HG03520 (cell line): ENCODE results near the gene TNFRSF1A.
"Not testable (repeated sequence)": the region's sequence is repeated elsewhere in the genome, so short reads cannot be mapped to it uniquely, and the experiment has no call there.

Experiments used
- ATAC-seq: cut with Tn5 transposase; IDR thresholded peaks from one replicate; pipeline ENCODE4 v1.9.1; 2021; ENCODE audit warnings: mild to moderate bottlenecking, moderate library complexity; ENCODE audit not compliant: unreplicated experiment

The TNFRSF1A gene

DNA sequence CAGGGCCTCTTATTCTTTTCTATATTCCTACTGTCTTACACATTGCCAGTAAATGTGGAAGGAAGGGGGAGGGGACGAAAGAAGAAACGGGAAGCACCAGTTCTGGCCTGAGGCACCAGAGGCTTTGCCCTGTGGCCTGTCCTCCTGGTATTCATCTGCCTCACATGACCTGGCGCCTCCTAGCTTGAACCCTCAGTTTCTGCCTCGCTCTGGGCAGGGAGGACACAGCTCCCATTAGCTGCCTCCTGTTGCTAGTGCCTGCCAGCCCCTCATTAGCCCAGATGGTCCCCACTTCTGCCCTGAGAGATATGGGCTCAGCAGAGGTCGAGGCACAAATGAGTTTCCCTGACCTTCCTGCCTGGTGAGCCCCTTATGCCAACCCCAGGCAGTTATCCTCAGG is 34.3 kb downstream of the TNFRSF1A start:
- no peak for ATAC-seq

DNA sequence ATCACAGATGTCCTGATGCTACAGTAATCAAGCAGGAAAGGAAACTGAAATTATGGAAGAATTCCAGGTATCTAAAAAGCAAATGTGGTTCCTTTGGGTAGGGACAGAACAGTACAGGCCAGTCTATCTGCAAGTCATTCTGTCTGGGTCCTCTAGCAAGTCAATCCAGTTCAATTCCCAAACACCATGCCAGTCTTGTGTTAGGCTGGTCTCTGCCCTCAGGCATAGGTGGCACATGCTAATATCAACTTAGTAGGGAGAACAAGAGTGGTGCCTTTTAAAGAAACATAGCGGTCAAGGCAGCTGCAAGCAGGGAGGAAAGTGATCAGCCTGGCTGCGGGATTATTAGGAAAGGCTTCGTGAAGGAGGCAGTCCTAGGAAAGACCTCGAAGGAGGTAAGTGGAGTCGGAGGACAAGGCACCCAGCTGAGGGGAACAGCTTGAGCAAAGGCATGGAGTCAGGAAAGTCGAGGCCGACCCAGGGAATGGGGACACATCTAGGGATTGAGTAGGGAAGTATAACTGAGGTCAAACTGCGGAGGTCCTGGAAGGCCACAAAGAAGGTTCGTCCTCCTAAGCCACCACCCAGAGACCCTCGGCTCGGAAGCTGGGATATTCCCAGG is 35.2 kb downstream of the TNFRSF1A start:
- ATAC-seq: no peak

DNA sequence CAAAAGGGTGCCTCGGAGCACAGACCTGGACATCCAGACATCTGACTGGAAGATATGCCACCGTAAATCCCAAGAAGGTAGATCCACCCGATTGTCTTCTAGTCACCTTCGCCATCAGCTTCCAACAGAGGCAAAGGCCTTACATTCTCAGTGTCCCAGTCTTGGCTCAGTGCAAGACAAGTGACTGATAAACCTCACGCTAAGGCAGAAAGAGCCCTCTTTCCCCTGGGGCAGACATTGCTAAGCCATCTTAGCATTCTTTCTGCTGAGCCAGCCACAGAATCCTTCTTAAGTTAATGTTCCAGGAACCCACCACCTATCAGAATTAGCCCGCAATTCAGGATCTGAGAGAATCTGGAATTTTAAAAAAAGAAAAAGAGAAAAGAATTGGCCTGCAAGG is 35.7 kb downstream of the TNFRSF1A start:
- no peak for ATAC-seq

GRCh38 chr12:6303071-6303470 is 38.8 kb downstream of the TNFRSF1A start:
- ATAC-seq: no peak

DNA sequence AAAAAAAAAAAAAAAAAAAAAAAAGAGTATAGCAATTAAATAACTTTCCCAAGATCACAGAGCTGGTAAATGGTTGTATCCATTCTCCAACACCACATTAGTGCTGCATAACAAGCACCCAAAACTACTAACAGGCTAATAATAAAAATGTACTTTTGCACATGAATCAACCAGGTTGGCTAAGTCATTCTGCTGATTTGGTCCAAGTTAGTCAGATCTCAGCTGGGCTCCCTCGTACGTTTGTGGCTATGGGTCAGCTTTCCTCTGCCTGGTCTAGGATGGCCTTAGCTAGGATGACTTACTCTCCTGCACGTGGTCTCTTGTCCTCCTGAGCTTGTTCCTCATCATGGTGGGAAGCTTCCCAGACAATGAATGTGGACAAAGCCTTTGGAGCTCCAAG is 39.3 kb downstream of the TNFRSF1A start:
- ATAC-seq: no peak

- no peak for ATAC-seq
Measured at GRCh38 chr12:6301721-6302120, 40.2 kb downstream of the TNFRSF1A start.

DNA sequence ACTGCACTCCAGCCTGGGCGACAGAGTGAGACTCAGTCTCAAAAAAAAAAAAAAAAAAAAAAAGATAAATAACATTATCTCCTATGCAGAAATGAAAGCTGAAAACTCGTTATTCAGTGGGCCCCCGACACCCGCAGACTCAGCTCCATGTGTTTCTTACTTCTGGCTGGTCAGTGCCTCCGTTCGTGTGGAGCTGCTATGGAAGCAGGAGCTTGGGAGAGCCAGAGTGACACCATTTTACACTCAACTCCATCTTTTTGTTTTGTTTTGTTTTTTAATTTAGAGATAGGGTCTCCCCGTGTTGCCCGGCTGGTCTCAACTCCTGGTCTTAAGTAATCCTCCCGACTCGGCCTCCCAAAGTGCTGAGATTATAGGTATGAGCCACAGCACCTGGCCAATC is 44.7 kb downstream of the TNFRSF1A start:
- ATAC-seq: no peak

- no peak for ATAC-seq
Measured at GRCh38 chr12:6295094-6295811, 46.6 kb downstream of the TNFRSF1A start.

GRCh38 chr12:6294156-6295093 is 47.5 kb downstream of the TNFRSF1A start:
- no peak for ATAC-seq

GRCh38 chr12:6292606-6293005 is 49.3 kb downstream of the TNFRSF1A start:
- ATAC-seq: no peak

GRCh38 chr12:6289906-6290305 is 52.0 kb downstream of the TNFRSF1A start:
- not testable (repeated sequence) for ATAC-seq

DNA sequence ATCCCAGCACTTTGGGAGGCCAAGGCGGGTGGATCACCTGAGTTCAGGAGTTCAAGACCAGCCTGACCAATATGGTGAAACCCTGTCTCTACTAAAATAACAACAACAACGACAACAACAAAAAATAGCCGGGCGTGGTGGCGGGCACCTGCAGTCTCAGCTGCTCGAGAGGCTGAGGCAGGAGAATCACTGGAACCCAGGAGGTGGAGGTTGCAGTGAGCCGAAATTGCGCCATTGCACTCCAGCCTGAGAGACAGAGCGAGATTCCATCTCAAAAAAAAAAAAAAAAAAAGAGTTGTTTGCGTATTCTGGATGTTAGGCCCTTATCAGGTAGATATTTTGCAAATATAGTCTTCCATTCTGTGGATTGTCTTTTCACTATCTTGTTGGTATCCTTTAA is 52.8 kb downstream of the TNFRSF1A start:
- ATAC-seq: not testable (repeated sequence)

GRCh38 chr12:6288235-6288634 is 53.6 kb downstream of the TNFRSF1A start:
- no peak for ATAC-seq

DNA sequence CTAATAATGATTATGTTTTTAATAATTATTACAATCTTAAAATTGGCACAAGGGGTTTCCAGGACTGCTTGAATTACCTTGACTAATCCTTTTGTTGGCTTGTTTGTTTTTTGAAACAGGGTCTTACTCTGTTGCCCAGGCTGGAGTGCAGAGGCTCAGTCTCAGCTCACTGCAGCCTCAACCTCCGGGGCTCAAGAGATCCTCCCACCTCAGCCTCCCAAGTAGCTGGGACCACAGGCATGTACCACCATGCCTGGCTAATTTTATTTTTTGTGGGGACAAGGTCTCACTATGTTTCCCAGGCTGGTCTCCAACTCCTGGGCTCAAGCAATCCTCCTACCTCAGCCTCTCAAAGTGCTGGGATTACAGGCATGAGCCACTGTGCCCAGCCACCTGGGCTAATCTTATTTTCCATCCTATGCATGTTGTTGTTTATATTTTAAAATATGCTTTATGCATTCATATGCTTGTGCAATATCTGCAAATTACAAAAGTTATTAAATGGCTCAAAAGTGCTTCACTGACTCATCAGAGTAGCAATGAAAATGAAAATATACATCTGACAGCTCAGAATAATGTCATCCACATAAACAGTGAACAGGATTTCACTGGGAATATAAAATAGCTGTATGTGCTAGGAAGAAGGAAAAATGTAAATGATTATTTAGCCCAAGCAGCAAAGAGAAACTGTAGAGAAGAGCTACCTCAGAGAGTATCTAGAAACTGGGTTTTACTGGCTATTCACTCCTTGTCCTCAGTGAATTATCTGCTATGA is 56.2 kb downstream of the TNFRSF1A start:
- no peak for ATAC-seq

- ATAC-seq: peak; percentile 48
Measured at GRCh38 chr12:6285063-6285477, 56.8 kb downstream of the TNFRSF1A start.

GRCh38 chr12:6284273-6284672 is 57.6 kb downstream of the TNFRSF1A start:
- ATAC-seq: no peak

- ATAC-seq: no peak
Measured at GRCh38 chr12:6282453-6282840, 59.4 kb downstream of the TNFRSF1A start.

GRCh38 chr12:6281081-6281809 is 60.6 kb downstream of the TNFRSF1A start:
- ATAC-seq: no peak

GRCh38 chr12:6280672-6281071 is 61.2 kb downstream of the TNFRSF1A start:
- no peak for ATAC-seq

GRCh38 chr12:6280053-6280469 is 61.8 kb downstream of the TNFRSF1A start:
- ATAC-seq: no peak
